ENCODE results near the gene IFITM2.
"Not testable (repeated sequence)": the region's sequence is repeated elsewhere in the genome, so short reads cannot be mapped to it uniquely, and the experiment has no call there.

Gene IFITM2

DNA sequence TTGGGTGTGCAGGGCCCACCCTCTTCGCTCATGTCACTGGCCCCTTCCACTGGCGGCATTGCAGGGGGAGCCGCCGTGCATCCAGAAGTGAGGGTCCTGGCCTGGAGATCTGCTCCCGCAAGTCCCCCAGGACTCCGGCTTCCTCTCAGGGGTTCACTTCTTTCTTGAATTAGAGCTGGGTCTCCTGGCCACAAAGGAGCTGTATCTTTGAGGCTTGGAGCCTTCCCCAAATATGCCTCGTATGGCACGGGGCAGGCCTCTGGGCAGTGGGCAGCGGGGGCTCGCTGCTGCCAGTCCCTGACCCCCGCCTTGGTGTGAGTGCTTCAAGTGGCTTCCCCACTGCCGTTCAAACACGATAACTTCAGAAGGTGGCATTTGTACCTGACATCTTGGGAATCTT lies 20.4 kb downstream of the IFITM2 start:
- TF ChIP-seq, protein P1, sequence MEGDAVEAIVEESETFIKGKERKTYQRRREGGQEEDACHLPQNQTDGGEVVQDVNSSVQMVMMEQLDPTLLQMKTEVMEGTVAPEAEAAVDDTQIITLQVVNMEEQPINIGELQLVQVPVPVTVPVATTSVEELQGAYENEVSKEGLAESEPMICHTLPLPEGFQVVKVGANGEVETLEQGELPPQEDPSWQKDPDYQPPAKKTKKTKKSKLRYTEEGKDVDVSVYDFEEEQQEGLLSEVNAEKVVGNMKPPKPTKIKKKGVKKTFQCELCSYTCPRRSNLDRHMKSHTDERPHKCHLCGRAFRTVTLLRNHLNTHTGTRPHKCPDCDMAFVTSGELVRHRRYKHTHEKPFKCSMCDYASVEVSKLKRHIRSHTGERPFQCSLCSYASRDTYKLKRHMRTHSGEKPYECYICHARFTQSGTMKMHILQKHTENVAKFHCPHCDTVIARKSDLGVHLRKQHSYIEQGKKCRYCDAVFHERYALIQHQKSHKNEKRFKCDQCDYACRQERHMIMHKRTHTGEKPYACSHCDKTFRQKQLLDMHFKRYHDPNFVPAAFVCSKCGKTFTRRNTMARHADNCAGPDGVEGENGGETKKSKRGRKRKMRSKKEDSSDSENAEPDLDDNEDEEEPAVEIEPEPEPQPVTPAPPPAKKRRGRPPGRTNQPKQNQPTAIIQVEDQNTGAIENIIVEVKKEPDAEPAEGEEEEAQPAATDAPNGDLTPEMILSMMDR (IDR thresholded peaks at IDR 0.05; ENCODE audit: low read depth, low read length, missing control alignments), result no peak
- in situ Hi-C loops (cut with HindIII; ENCODE audit: low sequenced_read_pairs), result no loop called here
- DNase-seq (ENCODE audit: low read depth), result no peak
- no peak overlapping the region for H3K4me3 ChIP-seq (ENCODE audit: low read depth, low read length)

DNA sequence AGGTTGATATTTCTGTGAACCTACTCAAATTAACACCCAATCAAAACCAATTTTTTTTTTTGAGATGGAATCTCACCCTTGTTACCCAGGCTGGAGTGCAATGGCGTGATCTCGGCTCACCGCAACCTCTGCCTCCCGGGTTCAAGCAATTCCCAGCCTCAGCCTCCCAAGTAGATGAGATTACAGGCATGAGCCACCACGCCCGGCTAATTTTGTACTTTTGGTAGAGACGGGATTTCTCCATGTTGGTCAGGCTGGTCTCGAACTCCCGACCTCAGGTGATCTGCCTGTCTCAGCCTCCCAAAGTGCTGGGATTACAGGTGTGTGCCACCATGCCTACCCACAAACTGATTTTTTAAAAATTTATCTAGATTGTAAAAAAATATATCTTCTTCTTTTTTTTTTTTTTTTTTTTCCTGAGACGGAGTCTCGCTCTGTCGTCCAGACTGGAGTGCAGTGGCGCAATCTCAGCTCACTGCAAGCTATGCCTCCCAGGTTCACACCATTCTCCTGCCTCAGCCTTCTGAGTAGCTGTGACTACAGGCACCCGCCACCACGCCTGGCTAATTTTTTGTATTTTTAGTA lies 21.0 kb downstream of the IFITM2 start:
- DNase-seq (ENCODE audit: low read depth); H3K4me3 ChIP-seq (ENCODE audit: low read depth, low read length); in situ Hi-C loops (cut with HindIII; ENCODE audit: low sequenced_read_pairs): not testable (repeated sequence)

DNA sequence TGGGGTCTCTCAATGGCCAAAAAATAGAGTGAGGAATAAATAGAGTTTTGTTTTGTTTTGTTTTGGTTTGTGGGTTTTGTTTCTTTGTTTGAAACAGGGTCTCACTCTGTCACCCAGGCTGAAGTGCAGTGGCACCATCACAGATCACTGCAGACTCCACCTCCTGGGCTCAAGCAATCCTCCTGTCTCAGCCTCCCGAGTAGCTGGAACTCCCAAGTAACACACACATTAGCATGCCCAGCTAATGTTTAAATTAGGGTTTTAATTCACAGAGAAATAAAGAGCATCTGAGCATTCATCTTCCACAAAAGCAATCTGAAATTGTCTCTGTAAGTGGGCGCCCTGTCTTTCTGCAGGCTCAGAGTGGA lies 22.3 kb downstream of the IFITM2 start:
- no peak for DNase-seq (ENCODE audit: low read depth)
- in situ Hi-C loops (cut with HindIII; ENCODE audit: low sequenced_read_pairs), result no loop called here

DNA sequence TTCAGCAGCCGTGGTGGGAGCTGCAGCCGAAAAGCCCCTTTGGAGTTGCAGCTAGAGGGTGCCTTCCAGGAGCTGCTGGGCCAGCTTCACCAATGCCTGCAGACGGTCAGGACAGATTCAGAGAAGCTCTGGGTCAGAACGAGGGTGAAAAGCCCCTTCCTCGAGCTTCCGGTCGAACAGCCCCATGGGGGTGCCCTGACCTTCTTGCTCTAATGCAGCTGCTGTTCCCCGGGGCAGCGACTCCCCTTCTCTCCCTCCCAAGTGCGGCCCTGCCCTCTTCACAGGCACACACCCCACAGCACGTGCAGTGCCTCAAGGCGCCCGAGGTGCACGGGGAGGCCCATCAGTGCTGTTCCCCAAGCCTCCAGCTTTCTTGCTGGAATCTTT lies 22.7 kb downstream of the IFITM2 start:
- TF ChIP-seq, protein P1 (IDR thresholded peaks at IDR 0.05; ENCODE audit: low read depth, low read length, missing control alignments), result no peak
- H3K4me3 ChIP-seq (ENCODE audit: low read depth, low read length), result no peak overlapping the region
- DNase-seq (ENCODE audit: low read depth), result no peak
- in situ Hi-C loops (cut with HindIII; ENCODE audit: low sequenced_read_pairs), result no loop called here

More for the DNA sequence above, 22.3 kb downstream of the IFITM2 start:
- H3K4me3 ChIP-seq (ENCODE audit: low read depth, low read length), result no peak overlapping the region
- TF ChIP-seq, protein P1 (IDR thresholded peaks at IDR 0.05; ENCODE audit: low read depth, low read length, missing control alignments), result no peak

DNA sequence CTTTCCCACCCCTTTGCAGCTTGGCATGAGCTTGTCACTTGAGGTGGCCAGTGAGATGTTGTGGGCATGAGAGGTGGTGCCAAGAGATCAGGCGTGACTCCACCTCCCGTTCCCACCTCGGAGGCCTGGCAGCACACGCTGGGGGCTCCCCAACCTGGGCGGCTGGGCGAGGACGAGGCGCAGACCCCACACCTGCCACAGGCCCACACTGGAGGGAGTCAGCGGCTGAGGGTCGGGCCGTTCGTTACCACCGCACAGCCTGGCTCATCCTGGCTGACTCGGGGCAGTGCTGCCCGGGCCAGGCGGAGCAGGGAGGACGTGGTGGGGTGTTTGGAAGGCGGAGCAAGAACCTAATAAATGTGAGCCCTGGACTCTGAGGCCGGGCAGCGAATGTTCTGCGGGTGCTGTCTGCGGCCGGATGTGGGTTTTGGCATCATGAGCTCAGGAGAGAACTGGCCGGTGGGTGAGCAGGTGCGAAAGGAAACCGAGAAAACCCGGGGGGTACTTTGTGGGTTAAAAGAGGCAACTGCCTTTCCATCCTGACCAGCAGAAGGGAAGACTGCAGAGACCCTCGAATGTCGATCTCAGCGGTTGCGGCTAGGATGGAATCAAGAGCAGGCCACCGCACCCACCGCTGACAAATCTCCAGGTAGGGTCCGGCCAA lies 23.2 kb downstream of the IFITM2 start:
- in situ Hi-C loops (cut with HindIII; ENCODE audit: low sequenced_read_pairs), result no loop called here
- H3K4me3 ChIP-seq (ENCODE audit: low read depth, low read length), result no peak overlapping the region
- TF ChIP-seq, protein P1 (IDR thresholded peaks at IDR 0.05; ENCODE audit: low read depth, low read length, missing control alignments), result no peak
- DNase-seq (ENCODE audit: low read depth), result no peak

DNA sequence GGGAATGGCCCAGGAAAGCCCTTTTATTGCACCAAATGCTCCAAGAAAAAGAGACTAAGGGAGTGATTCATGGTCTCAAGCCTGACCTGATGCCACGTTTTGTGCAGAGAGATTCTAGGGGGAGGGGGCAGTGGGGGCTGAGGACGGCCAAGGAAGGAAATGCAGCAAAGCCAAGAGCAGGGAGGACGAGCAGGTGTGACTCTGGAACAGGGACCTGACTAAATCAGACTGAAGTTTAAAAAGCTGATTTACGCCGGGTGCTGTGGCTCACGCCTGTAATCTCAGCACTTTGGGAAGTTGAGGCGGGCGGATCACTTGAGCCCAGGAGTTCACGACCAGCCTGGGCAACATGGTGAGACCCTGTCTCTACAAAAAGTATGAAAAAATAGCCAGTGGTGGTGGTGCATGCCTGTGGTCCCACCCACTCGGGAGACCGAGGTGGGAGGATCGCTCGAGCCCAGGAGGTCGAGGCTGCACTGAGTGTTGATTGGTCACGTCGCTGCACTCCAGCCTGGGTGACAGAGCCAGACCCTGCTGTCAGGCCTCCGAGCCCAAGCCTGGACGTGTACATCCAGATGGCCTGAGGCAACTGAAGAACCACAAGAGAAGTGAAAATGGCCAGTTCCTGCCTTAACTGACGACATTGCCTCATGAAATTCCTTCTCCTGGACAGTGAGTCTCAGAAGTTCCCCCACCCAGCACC lies 23.9 kb downstream of the IFITM2 start:
- TF ChIP-seq, protein P1 (IDR thresholded peaks at IDR 0.05; ENCODE audit: low read depth, low read length, missing control alignments), result no peak
- in situ Hi-C loops (cut with HindIII; ENCODE audit: low sequenced_read_pairs), result no loop called here
- no peak for DNase-seq (ENCODE audit: low read depth)
- H3K4me3 ChIP-seq (ENCODE audit: low read depth, low read length), result no peak overlapping the region
